ENCODE data around the gene ESD.

The ESD gene

GRCh38 chr13:46745062-46745461, 51.9 kb downstream of the ESD start:
- TF ChIP-seq, protein P1, sequence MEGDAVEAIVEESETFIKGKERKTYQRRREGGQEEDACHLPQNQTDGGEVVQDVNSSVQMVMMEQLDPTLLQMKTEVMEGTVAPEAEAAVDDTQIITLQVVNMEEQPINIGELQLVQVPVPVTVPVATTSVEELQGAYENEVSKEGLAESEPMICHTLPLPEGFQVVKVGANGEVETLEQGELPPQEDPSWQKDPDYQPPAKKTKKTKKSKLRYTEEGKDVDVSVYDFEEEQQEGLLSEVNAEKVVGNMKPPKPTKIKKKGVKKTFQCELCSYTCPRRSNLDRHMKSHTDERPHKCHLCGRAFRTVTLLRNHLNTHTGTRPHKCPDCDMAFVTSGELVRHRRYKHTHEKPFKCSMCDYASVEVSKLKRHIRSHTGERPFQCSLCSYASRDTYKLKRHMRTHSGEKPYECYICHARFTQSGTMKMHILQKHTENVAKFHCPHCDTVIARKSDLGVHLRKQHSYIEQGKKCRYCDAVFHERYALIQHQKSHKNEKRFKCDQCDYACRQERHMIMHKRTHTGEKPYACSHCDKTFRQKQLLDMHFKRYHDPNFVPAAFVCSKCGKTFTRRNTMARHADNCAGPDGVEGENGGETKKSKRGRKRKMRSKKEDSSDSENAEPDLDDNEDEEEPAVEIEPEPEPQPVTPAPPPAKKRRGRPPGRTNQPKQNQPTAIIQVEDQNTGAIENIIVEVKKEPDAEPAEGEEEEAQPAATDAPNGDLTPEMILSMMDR (conservative IDR thresholded peaks at IDR 0.05; ENCODE audit: control insufficient read depth, insufficient read depth, low read depth, low read length): no peak
- DNase-seq (ENCODE audit: low read depth): no peak
- H3K4me3 ChIP-seq (ENCODE audit: control insufficient read depth, low read depth, low read length): no peak overlapping the region

GRCh38 chr13:46743191-46743590, 53.8 kb downstream of the ESD start:
- TF ChIP-seq, protein P1 (conservative IDR thresholded peaks at IDR 0.05; ENCODE audit: control insufficient read depth, insufficient read depth, low read depth, low read length): no peak
- DNase-seq (ENCODE audit: low read depth): no peak
- no peak overlapping the region for H3K4me3 ChIP-seq (ENCODE audit: control insufficient read depth, low read depth, low read length)

- TF ChIP-seq, protein P1 (conservative IDR thresholded peaks at IDR 0.05; ENCODE audit: control insufficient read depth, insufficient read depth, low read depth, low read length): no peak
- no peak for DNase-seq (ENCODE audit: low read depth)
- H3K4me3 ChIP-seq (ENCODE audit: control insufficient read depth, low read depth, low read length): no peak overlapping the region
Observed at GRCh38 chr13:46739447-46740098, 57.4 kb downstream of the ESD start.

GRCh38 chr13:46738766-46739165, 58.2 kb downstream of the ESD start:
- no peak overlapping the region for H3K4me3 ChIP-seq (ENCODE audit: control insufficient read depth, low read depth, low read length)
- TF ChIP-seq, protein P1 (conservative IDR thresholded peaks at IDR 0.05; ENCODE audit: control insufficient read depth, insufficient read depth, low read depth, low read length): no peak
- no peak for DNase-seq (ENCODE audit: low read depth)

- TF ChIP-seq, protein P1 (conservative IDR thresholded peaks at IDR 0.05; ENCODE audit: control insufficient read depth, insufficient read depth, low read depth, low read length): no peak
- H3K4me3 ChIP-seq (ENCODE audit: control insufficient read depth, low read depth, low read length): no peak overlapping the region
- no peak for DNase-seq (ENCODE audit: low read depth)
Observed at GRCh38 chr13:46738055-46738454, 58.9 kb downstream of the ESD start.

- no peak overlapping the region for H3K4me3 ChIP-seq (ENCODE audit: control insufficient read depth, low read depth, low read length)
- no peak for DNase-seq (ENCODE audit: low read depth)
- TF ChIP-seq, protein P1 (conservative IDR thresholded peaks at IDR 0.05; ENCODE audit: control insufficient read depth, insufficient read depth, low read depth, low read length): no peak
Observed at GRCh38 chr13:46736541-46737310, 60.2 kb downstream of the ESD start.
